OCI-LY3 (cell line): Measurements from ENCODE around the gene EXOC4.
A peak's percentile ranks its signal among the peaks of the same experiment; 100 is the strongest.

Experiments
- H2AFZ ChIP-seq: fragments of 200-600, 300-600 bp; shearing (Covaris generic); 2 replicates; pipeline ENCODE4 v1.6.0; 2014; ENCODE audit warnings: antibody characterized with exemption, low read depth, low read length
- H3K27ac ChIP-seq: fragments of 200-600, 300-600 bp; sonication (generic); 2 replicates; pipeline ENCODE4 v1.5.1; 2014; ENCODE audit warnings: mild to moderate bottlenecking, low read length, moderate library complexity, mixed read lengths
- H3K27me3 ChIP-seq: fragments of 200-600, 300-600 bp; sonication (generic); 2 replicates; pipeline ENCODE4 v1.6.1; 2014; ENCODE audit warnings: low read depth, low read length, mixed read lengths
- H3K36me3 ChIP-seq: fragments of 200-600, 300-600 bp; sonication (generic); replicated peaks from 2 replicates; pipeline ENCODE3; 2014; ENCODE audit warnings: low read depth, low read length, mixed read lengths
- H3K4me1 ChIP-seq: fragments of 300-600, 200-600 bp; sonication (generic); 2 replicates; pipeline ENCODE4 v1.6.1; 2014; ENCODE audit warnings: low read length, mixed read lengths
- H3K4me2 ChIP-seq: fragments of 200-600, 300-600 bp; sonication (generic); 2 replicates; pipeline ENCODE4 v1.6.1; 2014; ENCODE audit warnings: low read length, mixed read lengths
- H3K4me3 ChIP-seq: fragments of 300-600, 200-600 bp; sonication (generic); 2 replicates; pipeline ENCODE4 v1.5.1; 2014; ENCODE audit warnings: antibody characterized with exemption, mild to moderate bottlenecking, low read length, moderate library complexity
- H3K79me2 ChIP-seq: fragments of 300-600, 200-600 bp; shearing (Covaris generic); 2 replicates; pipeline ENCODE4 v1.6.1; 2014; ENCODE audit warnings: mild to moderate bottlenecking, low read length, mixed read lengths
- H3K9ac ChIP-seq: fragments of 300-600, 200-600 bp; shearing (Covaris generic); 2 replicates; pipeline ENCODE4 v1.6.0; 2014; ENCODE audit warnings: mild to moderate bottlenecking, low read length, moderate library complexity
- H3K9me3 ChIP-seq: fragments of 200-600, 300-600 bp; shearing (Covaris generic); 2 replicates; pipeline ENCODE4 v1.6.1; 2014; ENCODE audit warnings: low read length, mixed read lengths; ENCODE audit not compliant: insufficient read depth
- H4K20me1 ChIP-seq: fragments of 200-600, 300-600 bp; sonication (generic); 2 replicates; pipeline ENCODE4 v1.6.1; 2016; ENCODE audit warnings: low read length, mixed read lengths; ENCODE audit not compliant: insufficient read depth
- CTCF ChIP-seq: fragments of 200-600, 300-600 bp; sonication (generic); IDR thresholded peaks from 2 replicates; pipeline ENCODE4 v1.5.1; 2014; ENCODE audit warnings: antibody characterized with exemption, low read length, low read depth
- EZH2phosphoT487 ChIP-seq: fragments of 200-600 bp; shearing (Covaris generic); IDR thresholded peaks from 2 replicates; pipeline ENCODE4 v1.6.1; 2018; ENCODE audit warnings: antibody characterized with exemption, mixed run types, low read depth

The EXOC4 gene

GRCh38 chr7:133911724-133912123 lies 658.8 kb downstream of the EXOC4 start:
- H3K4me3 ChIP-seq, result peak overlapping the region; percentile 58
- TF ChIP-seq EZH2phosphoT487 (peak; percentile 77), CTCF (no peak)
- peaks cover 58% of the 10 kb centered on the region for H3K27me3 ChIP-seq
- no peak overlapping the region for H3K27ac ChIP-seq
- H2AFZ ChIP-seq, result no peak overlapping the region
- peak overlapping the region; percentile 82 for H3K4me2 ChIP-seq
- H4K20me1 ChIP-seq, result peaks cover 39% of the 10 kb centered on the region
- no peaks in the 10 kb centered on the region for H3K79me2 ChIP-seq
- peaks cover 42% of the 10 kb centered on the region for H3K4me1 ChIP-seq
- no peaks in the 10 kb centered on the region for H3K9me3 ChIP-seq
- H3K9ac ChIP-seq, result no peak overlapping the region
- no peaks in the 10 kb centered on the region for H3K36me3 ChIP-seq

- Histone ChIP-seq H3K27ac (no peak overlapping the region), H3K36me3 (no peaks in the 10 kb centered on the region), H3K4me3 (no peak overlapping the region), H3K4me2 (peak overlapping the region; percentile 25; the same call in 1 of the 2 replicates), H3K27me3 (peaks cover 51% of the 10 kb centered on the region), H3K79me2 (no peaks in the 10 kb centered on the region), H4K20me1 (peaks cover 39% of the 10 kb centered on the region), H3K9me3 (no peaks in the 10 kb centered on the region), H3K9ac (no peak overlapping the region), H3K4me1 (peaks cover 42% of the 10 kb centered on the region), H2AFZ (no peak overlapping the region)
- TF ChIP-seq CTCF (no peak), EZH2phosphoT487 (no peak)
Observed at GRCh38 chr7:133912916-133913697, 660.2 kb downstream of the EXOC4 start.

- no peak overlapping the region for H3K27ac ChIP-seq
- H3K4me1 ChIP-seq, result peaks cover 31% of the 10 kb centered on the region
- H3K36me3 ChIP-seq, result peaks cover 21% of the 10 kb centered on the region
- no peak for TF ChIP-seq EZH2phosphoT487
- no peak for TF ChIP-seq CTCF
- H3K4me2 ChIP-seq, result no peak overlapping the region
- peaks cover 28% of the 10 kb centered on the region for H3K27me3 ChIP-seq
- peaks cover 11% of the 10 kb centered on the region; the same call in 1 of the 2 replicates for H3K9me3 ChIP-seq
- no peaks in the 10 kb centered on the region for H3K79me2 ChIP-seq
- H2AFZ ChIP-seq, result no peak overlapping the region
- H4K20me1 ChIP-seq, result peaks cover 22% of the 10 kb centered on the region
- no peak overlapping the region for H3K9ac ChIP-seq
- H3K4me3 ChIP-seq, result no peak overlapping the region
Observed at GRCh38 chr7:133916621-133917020, 663.7 kb downstream of the EXOC4 start.

GRCh38 chr7:133919810-133920209 lies 666.9 kb downstream of the EXOC4 start:
- TF ChIP-seq CTCF, result no peak
- no peak for TF ChIP-seq EZH2phosphoT487
- Histone ChIP-seq H3K27ac (no peak overlapping the region), H2AFZ (no peak overlapping the region), H3K9me3 (peaks cover 15% of the 10 kb centered on the region; the same call in 1 of the 2 replicates), H3K4me1 (no peaks in the 10 kb centered on the region), H3K79me2 (no peaks in the 10 kb centered on the region), H3K36me3 (peaks cover 24% of the 10 kb centered on the region), H4K20me1 (no peaks in the 10 kb centered on the region), H3K9ac (no peak overlapping the region), H3K4me3 (no peak overlapping the region), H3K27me3 (peaks cover 8% of the 10 kb centered on the region), H3K4me2 (no peak overlapping the region)
